HUES6 (cell line): ENCODE data around the gene FRK.

Experiments
- H3K27ac ChIP-seq: 2 replicates; pipeline ENCODE4 v1.7.0; 2013; ENCODE audit warnings: low read depth, mild to moderate bottlenecking, low read length, inconsistent platforms
- H3K27me3 ChIP-seq: 2 replicates; pipeline ENCODE4 v1.6.1; 2013; ENCODE audit warnings: low read length; ENCODE audit not compliant: control insufficient read depth, insufficient read depth
- H3K36me3 ChIP-seq: 2 replicates; pipeline ENCODE4 v1.6.1; 2013; ENCODE audit warnings: low read length; ENCODE audit not compliant: control insufficient read depth, insufficient read depth
- H3K4me1 ChIP-seq: 2 replicates; pipeline ENCODE4 v1.6.1; 2013; ENCODE audit warnings: low read length; ENCODE audit not compliant: control insufficient read depth, insufficient read depth
- H3K4me3 ChIP-seq: 2 replicates; pipeline ENCODE4 v1.5.1; 2013; ENCODE audit warnings: low read depth, low read length
- H3K9ac ChIP-seq: one replicate; pipeline ENCODE4 v1.6.1; 2013; ENCODE audit warnings: mild to moderate bottlenecking, low read length
- H3K9me3 ChIP-seq: 2 replicates; pipeline ENCODE4 v1.6.1; 2013; ENCODE audit warnings: low read depth, low read length; ENCODE audit not compliant: control insufficient read depth, insufficient read depth

Gene FRK

DNA sequence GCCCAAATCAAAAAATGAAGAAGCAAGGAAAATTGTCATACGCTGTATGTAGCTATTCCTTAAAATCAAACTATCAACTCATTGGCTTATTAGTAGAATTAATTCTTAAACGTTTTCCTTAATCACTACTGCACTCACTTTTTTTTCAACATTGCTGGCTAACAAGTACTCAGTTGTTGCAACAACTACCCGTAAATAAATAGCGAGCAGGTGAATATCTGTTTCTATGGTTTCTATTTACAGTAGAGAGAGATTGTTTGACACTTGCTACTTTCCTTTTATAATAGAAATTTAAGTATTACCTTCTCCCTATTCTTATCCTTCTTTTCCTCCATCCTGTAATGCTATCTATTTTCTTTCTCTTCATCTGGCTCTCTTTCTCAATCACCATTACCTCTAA, 25.1 kb downstream of the FRK start:
- Histone ChIP-seq H3K9me3 (no peaks in the 10 kb centered on the region), H3K36me3 (no peaks in the 10 kb centered on the region), H3K4me1 (no peaks in the 10 kb centered on the region), H3K9ac (no peak overlapping the region), H3K27me3 (no peaks in the 10 kb centered on the region), H3K27ac (no peak overlapping the region), H3K4me3 (no peak overlapping the region)

- Histone ChIP-seq H3K9me3 (no peaks in the 10 kb centered on the region), H3K27ac (0 out of 2 replicates have a peak overlapping the region, but pooled peaks have one; percentile 58), H3K9ac (no peak overlapping the region), H3K27me3 (no peaks in the 10 kb centered on the region), H3K4me1 (no peaks in the 10 kb centered on the region), H3K36me3 (no peaks in the 10 kb centered on the region), H3K4me3 (no peak overlapping the region)
These were observed 26.4 kb downstream of the FRK start for GRCh38 chr6:116034327-116034726.

DNA sequence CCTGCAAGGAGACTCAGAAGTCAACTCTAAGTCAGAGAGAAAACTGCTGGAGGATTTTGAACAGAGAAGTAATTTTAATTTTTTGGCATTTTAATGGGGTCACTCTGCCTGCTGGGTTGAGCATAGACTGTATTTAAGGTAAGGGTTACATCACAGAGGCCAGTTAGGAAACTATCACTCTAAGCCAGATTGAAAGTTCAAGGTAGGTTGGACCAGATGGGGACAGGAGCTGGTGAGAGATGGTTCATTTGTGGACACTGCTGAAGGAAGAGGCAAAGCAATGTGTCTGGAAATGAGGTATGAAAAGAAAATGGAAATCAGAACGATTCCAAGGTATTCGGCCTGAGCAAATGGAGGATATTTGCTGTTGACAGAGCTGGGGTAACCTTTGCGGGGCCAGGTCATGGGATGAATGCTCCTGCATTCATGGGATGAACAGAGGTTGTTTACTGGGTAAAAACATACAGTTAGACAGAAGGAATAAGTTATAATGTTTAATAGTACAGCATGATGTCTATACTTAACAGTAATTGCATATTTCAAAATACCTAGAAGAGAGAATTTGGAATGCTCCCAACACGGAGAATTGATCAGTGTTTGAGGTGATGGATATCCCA, 26.9 kb downstream of the FRK start:
- H3K36me3 ChIP-seq: no peaks in the 10 kb centered on the region
- H3K9ac ChIP-seq: no peak overlapping the region
- H3K27ac ChIP-seq: no peak overlapping the region
- no peaks in the 10 kb centered on the region for H3K4me1 ChIP-seq
- H3K9me3 ChIP-seq: no peaks in the 10 kb centered on the region
- no peak overlapping the region for H3K4me3 ChIP-seq
- H3K27me3 ChIP-seq: no peaks in the 10 kb centered on the region

GRCh38 chr6:116030770-116031169, 29.9 kb downstream of the FRK start:
- H3K9me3 ChIP-seq: no peaks in the 10 kb centered on the region
- H3K27ac ChIP-seq: no peak overlapping the region
- H3K4me3 ChIP-seq: no peak overlapping the region
- H3K4me1 ChIP-seq: no peaks in the 10 kb centered on the region
- H3K36me3 ChIP-seq: no peaks in the 10 kb centered on the region
- H3K9ac ChIP-seq: no peak overlapping the region
- no peaks in the 10 kb centered on the region for H3K27me3 ChIP-seq

- no peaks in the 10 kb centered on the region for H3K36me3 ChIP-seq
- H3K4me3 ChIP-seq: no peak overlapping the region
- no peaks in the 10 kb centered on the region for H3K27me3 ChIP-seq
- H3K4me1 ChIP-seq: no peaks in the 10 kb centered on the region
- H3K27ac ChIP-seq: no peak overlapping the region
- no peak overlapping the region for H3K9ac ChIP-seq
- H3K9me3 ChIP-seq: no peaks in the 10 kb centered on the region
These were observed 31.2 kb downstream of the FRK start for GRCh38 chr6:116029535-116029934.

- H3K4me3 ChIP-seq: no peak overlapping the region
- no peaks in the 10 kb centered on the region for H3K4me1 ChIP-seq
- no peaks in the 10 kb centered on the region for H3K9me3 ChIP-seq
- H3K27ac ChIP-seq: no peak overlapping the region
- H3K36me3 ChIP-seq: no peaks in the 10 kb centered on the region
- no peaks in the 10 kb centered on the region for H3K27me3 ChIP-seq
- H3K9ac ChIP-seq: no peak overlapping the region
These were observed 32.5 kb downstream of the FRK start for GRCh38 chr6:116028233-116028632.

DNA sequence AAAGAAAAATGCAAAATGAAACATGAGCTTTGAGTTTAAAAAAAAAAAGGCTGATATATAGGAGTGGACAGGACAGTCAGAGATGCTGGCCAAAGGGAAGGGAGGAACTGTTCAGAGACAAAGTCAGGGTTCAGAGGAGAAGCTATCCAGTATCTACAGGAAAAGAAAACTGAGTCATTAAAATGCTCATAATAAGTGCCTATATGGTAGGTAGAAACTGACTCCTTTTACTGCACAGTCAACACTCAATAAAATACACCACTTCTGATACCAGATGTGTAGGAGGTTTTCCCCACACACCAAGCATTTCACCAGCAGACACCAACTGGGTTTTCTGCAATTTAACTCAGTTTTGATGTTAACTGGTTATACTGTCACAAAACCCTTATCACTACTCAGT, 32.9 kb downstream of the FRK start:
- Histone ChIP-seq H3K36me3 (no peaks in the 10 kb centered on the region), H3K27ac (no peak overlapping the region)

GRCh38 chr6:116025405-116025804, 35.3 kb downstream of the FRK start:
- H3K9ac ChIP-seq: no peak overlapping the region
- no peaks in the 10 kb centered on the region for H3K9me3 ChIP-seq
- no peak overlapping the region for H3K4me3 ChIP-seq
- H3K36me3 ChIP-seq: no peaks in the 10 kb centered on the region
- no peaks in the 10 kb centered on the region for H3K27me3 ChIP-seq
- no peak overlapping the region for H3K27ac ChIP-seq
- H3K4me1 ChIP-seq: no peaks in the 10 kb centered on the region

More for the DNA sequence above, 32.9 kb downstream of the FRK start:
- Histone ChIP-seq H3K4me3 (no peak overlapping the region), H3K9me3 (no peaks in the 10 kb centered on the region), H3K4me1 (no peaks in the 10 kb centered on the region), H3K9ac (no peak overlapping the region), H3K27me3 (no peaks in the 10 kb centered on the region)

- H3K36me3 ChIP-seq: no peaks in the 10 kb centered on the region
- no peak overlapping the region for H3K4me3 ChIP-seq
- H3K9ac ChIP-seq: no peak overlapping the region
- H3K27me3 ChIP-seq: no peaks in the 10 kb centered on the region
- H3K9me3 ChIP-seq: no peaks in the 10 kb centered on the region
- no peak overlapping the region for H3K27ac ChIP-seq
- no peaks in the 10 kb centered on the region for H3K4me1 ChIP-seq
These were observed 37.7 kb downstream of the FRK start for GRCh38 chr6:116022841-116023445.

DNA sequence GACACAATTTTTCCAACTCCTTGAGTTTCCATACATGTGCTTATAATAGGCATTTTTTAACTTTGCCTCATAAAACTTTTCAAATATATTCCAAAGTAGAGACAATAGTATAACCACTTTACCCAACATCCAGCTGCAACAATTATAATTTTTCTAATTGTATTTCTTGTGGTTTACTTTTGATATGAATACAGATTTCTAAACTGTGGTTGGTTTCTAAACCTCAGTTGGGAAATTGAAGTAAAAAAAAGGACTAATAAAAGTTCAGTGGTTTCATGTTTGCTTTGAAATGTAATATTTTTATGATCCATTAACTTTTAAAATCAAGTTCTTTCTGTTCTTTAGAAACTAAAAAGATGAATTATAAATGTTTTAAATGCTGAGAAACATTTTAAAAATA, 40.0 kb downstream of the FRK start:
- no peak overlapping the region for H3K9ac ChIP-seq
- H3K36me3 ChIP-seq: no peaks in the 10 kb centered on the region
- no peak overlapping the region for H3K4me3 ChIP-seq
- no peaks in the 10 kb centered on the region for H3K27me3 ChIP-seq
- H3K27ac ChIP-seq: no peak overlapping the region
- no peaks in the 10 kb centered on the region for H3K9me3 ChIP-seq
- no peaks in the 10 kb centered on the region for H3K4me1 ChIP-seq

DNA sequence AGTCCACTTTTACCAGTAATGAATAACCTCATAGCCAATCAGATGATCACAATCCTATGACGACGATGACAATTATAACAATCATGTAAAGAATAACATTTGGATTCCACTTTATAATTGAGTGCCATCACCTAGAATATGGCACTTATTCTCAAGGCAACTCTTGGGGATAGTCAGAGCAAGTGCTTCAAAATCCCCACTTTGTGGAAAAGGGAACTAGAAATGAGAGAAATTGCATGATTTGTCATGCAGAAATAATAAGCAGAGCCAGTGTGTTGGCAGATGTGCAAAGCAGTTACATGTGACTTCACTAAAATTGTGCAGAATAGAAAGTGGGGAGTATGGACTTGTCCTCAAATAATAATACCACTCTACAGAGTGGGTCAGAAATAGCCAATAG, 41.3 kb downstream of the FRK start:
- Histone ChIP-seq H3K27ac (no peak overlapping the region), H3K36me3 (no peaks in the 10 kb centered on the region), H3K27me3 (no peaks in the 10 kb centered on the region), H3K9ac (no peak overlapping the region), H3K4me3 (no peak overlapping the region), H3K9me3 (no peaks in the 10 kb centered on the region), H3K4me1 (no peaks in the 10 kb centered on the region)
